Tibial artery (tissue), 4 donors: Measurements from ENCODE around the gene NEU4.

ENCODE experiments used
- DNase-seq, 2 donors: peaks; one replicate each; pipeline ENCODE4 v3.0.0-alpha.2; 2019
- H3K27ac ChIP-seq, 2 donors: fragments of 200-600 bp; sonication (generic) in 1 of 2; 1 replicate in 1 of 2; 2 replicates in 1 of 2; pipeline ENCODE4 v1.5.1; 2018 to 2019; ENCODE audit warnings: mild to moderate bottlenecking in 1 of 2
- H3K27me3 ChIP-seq, 2 donors: fragments of 200-600 bp; sonication (generic) in 1 of 2; one replicate each; pipeline versions ENCODE4 v1.5.1 to v1.6.0; 2016 to 2019
- H3K36me3 ChIP-seq, 3 donors: fragments of 200-600 bp; sonication (generic) in 2 of 3; one replicate each; pipeline ENCODE4 v1.5.1; 2016 to 2019; ENCODE audit warnings: mild to moderate bottlenecking in 2 of 3
- H3K4me1 ChIP-seq, 4 donors: fragments of 200-600 bp; sonication (generic) in 2 of 4; 1 replicate in 3 of 4; 2 replicates in 1 of 4; pipeline ENCODE4 v1.5.1; 2016 to 2019
- H3K4me3 ChIP-seq, 2 donors: fragments of 200-600 bp; sonication (generic) in 1 of 2; 1 replicate in 1 of 2; 2 replicates in 1 of 2; pipeline ENCODE4 v1.5.1; 2018 to 2019; ENCODE audit warnings: mild to moderate bottlenecking in 2 of 2
- H3K9me3 ChIP-seq, 3 donors: fragments of 200-600 bp; sonication (generic) in 1 of 3; one replicate each; pipeline ENCODE4 v1.5.1; 2016 to 2019
- intact Hi-C: fragments of 100-400 bp; cut with DNase I; formaldehyde crosslinking; loops from one replicate; pipeline ENCODE4 v1.15.0; 2023; ENCODE audit warnings: low total_unique reads
- TF ChIP-seq, protein P1 (sequence below), 2 experiments: fragments of 200-600 bp in 1 of 2; fragments of 450-650 bp in 1 of 2; IDR thresholded peaks; one replicate each; pipeline ENCODE4 v1.5.1; 2017 to 2019; ENCODE audit warnings: antibody characterized with exemption in 2 of 2, mild to moderate bottlenecking in 1 of 2, moderate library complexity in 1 of 2

NEU4 gene

GRCh38 chr2:241837197-241837965 lies 28.4 kb downstream of the NEU4 start:
- Histone ChIP-seq H3K4me1 (peaks cover 0 to 9% (median 4%) of the 10 kb centered on the region in 4 donors), H3K4me3 (no peak overlapping the region), H3K36me3 (no peaks in the 10 kb centered on the region), H3K27me3 (peaks cover 0 to 18% of the 10 kb centered on the region in 2 donors), H3K27ac (no peak overlapping the region), H3K9me3 (no peaks in the 10 kb centered on the region)
- DNase-seq: no peak
- intact Hi-C loops: no loop called here
- TF ChIP-seq, protein P1, sequence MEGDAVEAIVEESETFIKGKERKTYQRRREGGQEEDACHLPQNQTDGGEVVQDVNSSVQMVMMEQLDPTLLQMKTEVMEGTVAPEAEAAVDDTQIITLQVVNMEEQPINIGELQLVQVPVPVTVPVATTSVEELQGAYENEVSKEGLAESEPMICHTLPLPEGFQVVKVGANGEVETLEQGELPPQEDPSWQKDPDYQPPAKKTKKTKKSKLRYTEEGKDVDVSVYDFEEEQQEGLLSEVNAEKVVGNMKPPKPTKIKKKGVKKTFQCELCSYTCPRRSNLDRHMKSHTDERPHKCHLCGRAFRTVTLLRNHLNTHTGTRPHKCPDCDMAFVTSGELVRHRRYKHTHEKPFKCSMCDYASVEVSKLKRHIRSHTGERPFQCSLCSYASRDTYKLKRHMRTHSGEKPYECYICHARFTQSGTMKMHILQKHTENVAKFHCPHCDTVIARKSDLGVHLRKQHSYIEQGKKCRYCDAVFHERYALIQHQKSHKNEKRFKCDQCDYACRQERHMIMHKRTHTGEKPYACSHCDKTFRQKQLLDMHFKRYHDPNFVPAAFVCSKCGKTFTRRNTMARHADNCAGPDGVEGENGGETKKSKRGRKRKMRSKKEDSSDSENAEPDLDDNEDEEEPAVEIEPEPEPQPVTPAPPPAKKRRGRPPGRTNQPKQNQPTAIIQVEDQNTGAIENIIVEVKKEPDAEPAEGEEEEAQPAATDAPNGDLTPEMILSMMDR (IDR thresholded peaks at IDR 0.05): no peak

DNA sequence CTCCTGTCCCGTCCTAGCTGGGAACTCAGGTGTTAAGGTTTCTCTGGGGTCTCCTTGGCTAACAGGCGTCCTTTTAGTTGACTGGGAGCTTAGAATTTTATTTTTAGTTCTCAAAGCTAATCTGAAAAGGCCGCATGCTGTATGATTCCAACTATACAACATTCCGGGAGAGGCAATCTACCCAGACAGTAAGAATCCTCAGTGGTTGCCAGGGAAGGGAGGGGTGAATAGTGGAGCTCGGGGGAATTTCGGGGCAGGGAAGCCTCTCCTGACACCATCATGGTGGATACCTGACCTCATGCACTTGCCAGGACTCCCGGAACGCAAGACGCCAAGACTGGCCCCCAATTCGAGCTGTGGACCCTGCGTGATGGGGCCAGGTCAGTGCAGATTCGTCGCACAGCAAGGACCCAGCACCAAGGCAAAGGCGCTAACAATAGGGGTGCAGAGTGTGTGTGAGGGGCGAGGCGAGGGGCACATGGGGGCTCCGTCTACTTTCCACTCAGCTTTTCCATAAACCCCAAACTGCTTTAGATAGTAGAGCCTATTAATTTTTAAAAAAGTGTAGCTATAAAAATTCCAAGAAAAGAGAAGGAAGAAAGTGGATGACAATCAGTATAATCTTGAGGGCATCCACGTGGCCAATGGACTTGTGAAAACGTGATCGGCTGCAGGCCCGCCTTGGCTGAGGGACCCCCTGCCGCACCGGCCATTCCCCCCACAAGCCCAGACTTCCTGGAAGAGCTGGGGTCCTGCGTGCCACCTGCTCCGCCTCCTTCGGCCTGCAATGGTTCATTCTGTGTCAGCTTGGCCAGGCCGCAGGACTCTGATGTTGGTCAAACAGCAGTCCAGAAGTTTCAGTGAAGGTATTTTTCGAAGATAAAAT lies 32.4 kb downstream of the NEU4 start:
- TF ChIP-seq, protein P1 (IDR thresholded peaks at IDR 0.05): no peak
- H3K4me1 ChIP-seq: peaks cover 0 to 14% (median 9%) of the 10 kb centered on the region in 4 donors
- intact Hi-C loops: no loop called here
- no peaks in the 10 kb centered on the region for H3K36me3 ChIP-seq
- H3K27ac ChIP-seq: no peak overlapping the region
- no peaks in the 10 kb centered on the region for H3K9me3 ChIP-seq
- no peak overlapping the region for H3K4me3 ChIP-seq
- peaks cover 0 to 11% of the 10 kb centered on the region in 2 donors for H3K27me3 ChIP-seq
- no peak for DNase-seq

GRCh38 chr2:241842067-241842415 lies 33.0 kb downstream of the NEU4 start:
- intact Hi-C loops: no loop called here
- peaks cover 0 to 14% (median 9%) of the 10 kb centered on the region in 4 donors for H3K4me1 ChIP-seq
- H3K27me3 ChIP-seq: peaks cover 0 to 11% of the 10 kb centered on the region in 2 donors
- no peaks in the 10 kb centered on the region for H3K9me3 ChIP-seq
- no peak overlapping the region for H3K4me3 ChIP-seq
- no peaks in the 10 kb centered on the region for H3K36me3 ChIP-seq
- TF ChIP-seq, protein P1 (IDR thresholded peaks at IDR 0.05): no peak
- H3K27ac ChIP-seq: no peak overlapping the region
- DNase-seq: no peak

DNA sequence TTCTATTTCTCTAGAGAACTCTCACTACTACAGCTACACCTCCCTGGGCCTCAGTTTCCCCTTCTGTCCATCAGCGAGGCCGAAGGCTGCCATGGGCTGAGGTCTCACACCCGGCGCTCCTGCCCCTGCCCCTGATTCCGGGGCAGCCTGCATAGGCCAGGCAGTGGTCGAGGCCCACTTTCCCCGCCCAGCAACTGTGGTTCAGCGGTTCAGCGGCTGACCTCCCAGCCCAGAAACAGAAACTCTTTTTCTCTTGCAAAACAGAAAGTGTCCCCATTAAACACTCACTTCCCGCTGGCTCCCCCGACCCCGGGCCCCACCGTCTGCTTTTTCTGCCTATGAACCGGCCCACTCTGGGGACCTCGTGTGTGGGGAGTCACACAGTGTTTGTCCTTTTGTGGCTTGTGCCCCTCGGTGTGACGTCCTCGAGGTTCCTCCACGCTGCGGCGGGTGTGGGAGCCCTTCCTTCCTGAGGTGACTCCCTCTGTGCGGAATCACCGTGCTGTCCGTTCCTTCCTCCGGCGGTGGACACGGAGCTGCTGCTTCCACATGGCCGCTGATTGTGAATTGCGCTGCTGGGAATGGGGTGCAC lies 33.7 kb downstream of the NEU4 start:
- H3K4me1 ChIP-seq: peaks cover 0 to 14% (median 9%) of the 10 kb centered on the region in 4 donors
- H3K4me3 ChIP-seq: no peak overlapping the region
- H3K9me3 ChIP-seq: no peaks in the 10 kb centered on the region
- peaks cover 0 to 6% of the 10 kb centered on the region in 2 donors for H3K27me3 ChIP-seq
- no peaks in the 10 kb centered on the region for H3K36me3 ChIP-seq
- DNase-seq: peak; percentile 60 to 81
- peak overlapping the region in 1 of 2 donors; percentile 48 for H3K27ac ChIP-seq
- TF ChIP-seq, protein P1 (IDR thresholded peaks at IDR 0.05): no peak
- intact Hi-C loops: no loop called here

GRCh38 chr2:241843321-241844065 lies 34.5 kb downstream of the NEU4 start:
- H3K4me3 ChIP-seq: peak overlapping the region; percentile 42 to 57
- no peak for DNase-seq
- H3K9me3 ChIP-seq: no peaks in the 10 kb centered on the region
- H3K27me3 ChIP-seq: peaks cover 0 to 3% of the 10 kb centered on the region in 2 donors
- TF ChIP-seq, protein P1 (IDR thresholded peaks at IDR 0.05): no peak
- H3K27ac ChIP-seq: peak overlapping the region; percentile 48 to 57
- H3K4me1 ChIP-seq: peaks cover 0 to 14% (median 9%) of the 10 kb centered on the region in 4 donors
- no peaks in the 10 kb centered on the region for H3K36me3 ChIP-seq
- intact Hi-C loops: no loop called here
